HCT116 (cell line): ENCODE results near the gene BMP4. TPM values are rescaled to one million over a fixed set of nuclear protein-coding genes. Genes with fewer than 3 reads are reported as not detected.

Source experiments
- ATAC-seq: fragments of 200-7000 bp; cut with Tn5 transposase; 2 replicates; pipeline ENCODE4 v1.9.1; 2020; ENCODE audit warnings: mild to moderate bottlenecking, moderate library complexity
- BruUV-seq: library from RNA; stranded (reverse); fragments of 400-500 nt; replicated peaks from 2 replicates; lab custom pipeline; 2021; lab: Mats Ljungman, UMichigan
- CTCF ChIA-PET: fragments of 300-600 bp; sonication (Branson Sonifier 250); formaldehyde crosslinking; loops from one replicate; lab custom pipeline; 2021; ENCODE audit warnings: antibody characterized with exemption; lab: Charles Lee
- POLR2A ChIA-PET: fragments of 300-600, 350-600 bp; sonication (Branson Sonifier 250); formaldehyde crosslinking; loops from one replicate; lab custom pipeline; 2021; ENCODE audit warnings: antibody characterized with exemption; lab: Charles Lee
- RAD21 ChIA-PET, 2 experiments: fragments of 300-600 bp; sonication (Branson Sonifier 250); formaldehyde crosslinking; loops; one replicate each; lab custom pipeline; 2023; ENCODE audit warnings: low total read pairs in 2 of 2; ENCODE audit not compliant: uncharacterized antibody in 2 of 2, unreplicated experiment in 2 of 2, low non-redundant PET in 1 of 2; lab: Charles Lee
- DNase-seq: peaks from one replicate; pipeline ENCODE4 v3.0.0-alpha.2; 2010; ENCODE audit warnings: low read depth, low spot score
- H2AFZ ChIP-seq: fragments of 200-600 bp; shearing (Covaris generic), sonication (generic); 2 replicates; pipeline ENCODE4 v1.6.1; 2017; ENCODE audit warnings: low read depth, mixed run types, mixed read lengths, antibody characterized with exemption, low read length; ENCODE audit not compliant: poor library complexity, severe bottlenecking
- H3K27ac ChIP-seq: 2 replicates; pipeline ENCODE4 v1.5.1; 2012; ENCODE audit warnings: low read depth, low read length
- H3K27me3 ChIP-seq: fragments of 200-600 bp; sonication (generic); 2 replicates; pipeline ENCODE4 v1.6.1; 2016; ENCODE audit warnings: mixed run types, low read length, mixed read lengths; ENCODE audit not compliant: insufficient read depth
- H3K36me3 ChIP-seq, 2 experiments: fragments of 200-500 bp in 1 of 2; fragments of 200-600 bp in 1 of 2; sonication (Bioruptor generic) in 1 of 2; sonication (generic) in 1 of 2; 2 replicates each; pipeline versions ENCODE4 v1.5.1 to v1.6.1; 2014 to 2016; ENCODE audit warnings: low read length in 2 of 2, inconsistent platforms in 1 of 2, mixed read lengths in 1 of 2, mixed run types in 1 of 2; ENCODE audit not compliant: insufficient read depth in 2 of 2, control insufficient read depth in 1 of 2
- H3K4me1 ChIP-seq, 2 experiments: fragments of 200-600 bp in 1 of 2; sonication (generic) in 1 of 2; 2 replicates each; pipeline versions ENCODE4 v1.5.1 to v1.6.1; 2012 to 2017; ENCODE audit warnings: low read length in 2 of 2, inconsistent platforms in 1 of 2, mild to moderate bottlenecking in 1 of 2, mixed read lengths in 1 of 2, mixed run types in 1 of 2, moderate library complexity in 1 of 2; ENCODE audit not compliant: insufficient read depth in 2 of 2, control insufficient read depth in 1 of 2
- H3K4me2 ChIP-seq: fragments of 200-600 bp; sonication (generic); 2 replicates; pipeline ENCODE4 v1.6.1; 2017; ENCODE audit warnings: mixed run types, low read length, mixed read lengths
- H3K4me3 ChIP-seq, 2 experiments: fragments of 200-600 bp in 1 of 2; sonication (generic) in 1 of 2; replicated peaks in 1 of 2; 2 replicates each; pipeline ENCODE4 v1.5.1; 2011 to 2016; ENCODE audit warnings: low read length in 2 of 2, control low read depth in 1 of 2, low read depth in 1 of 2, mild to moderate bottlenecking in 1 of 2, mixed read lengths in 1 of 2, mixed run types in 1 of 2
- H3K79me2 ChIP-seq: fragments of 200-600 bp; sonication (generic); 2 replicates; pipeline ENCODE4 v1.6.1; 2017; ENCODE audit warnings: mild to moderate bottlenecking, mixed run types, low read length, moderate library complexity, mixed read lengths; ENCODE audit not compliant: insufficient read depth
- H3K9ac ChIP-seq: fragments of 200-600 bp; sonication (generic); 2 replicates; pipeline ENCODE4 v1.6.1; 2016; ENCODE audit warnings: low read length, mixed read lengths
- H3K9me2 ChIP-seq: fragments of 200-600 bp; sonication (generic), shearing (Covaris generic); 2 replicates; pipeline ENCODE4 v1.6.1; 2017; ENCODE audit warnings: mixed run types, mild to moderate bottlenecking, moderate library complexity; ENCODE audit not compliant: insufficient read depth
- H3K9me3 ChIP-seq, 2 experiments: fragments of 200-500 bp in 1 of 2; fragments of 200-600 bp in 1 of 2; sonication (Bioruptor generic) in 1 of 2; sonication (generic) in 1 of 2; 2 replicates each; pipeline ENCODE4 v1.6.1; 2014 to 2017; ENCODE audit warnings: low read length in 2 of 2, mixed read lengths in 2 of 2, inconsistent platforms in 1 of 2, low read depth in 1 of 2, mild to moderate bottlenecking in 1 of 2, mixed run types in 1 of 2, moderate library complexity in 1 of 2; ENCODE audit not compliant: control insufficient read depth in 1 of 2, insufficient read depth in 1 of 2
- H4K20me1 ChIP-seq: fragments of 200-600 bp; sonication (generic), shearing (Covaris generic); 2 replicates; pipeline ENCODE4 v1.6.1; 2017; ENCODE audit warnings: mixed run types, mild to moderate bottlenecking, moderate library complexity; ENCODE audit not compliant: insufficient read depth
- CEBPB ChIP-seq: IDR thresholded peaks from 2 replicates; pipeline ENCODE4 v1.6.1; 2012; ENCODE audit warnings: low read depth
- CTCF ChIP-seq, 3 experiments: fragments of 200-600 bp in 1 of 3; sonication (generic) in 1 of 3; IDR thresholded peaks in 2 of 3; conservative IDR thresholded peaks in 1 of 3; 2 replicates each; pipeline ENCODE4 v1.5.1; 2012 to 2017; ENCODE audit warnings: low read depth in 2 of 3, low read length in 2 of 3, antibody characterized with exemption in 1 of 3, borderline replicate concordance in 1 of 3, control low read depth in 1 of 3, mild to moderate bottlenecking in 1 of 3, mixed read lengths in 1 of 3, mixed run types in 1 of 3, moderate library complexity in 1 of 3; ENCODE audit not compliant: insufficient read depth in 1 of 3
- ELF1 ChIP-seq: IDR thresholded peaks from 2 replicates; pipeline ENCODE4 v1.6.1; 2012; ENCODE audit warnings: low read depth, borderline replicate concordance
- EZH2 ChIP-seq: fragments of 200-600 bp; sonication (generic); IDR thresholded peaks from 2 replicates; pipeline ENCODE4 v1.6.1; 2017; ENCODE audit warnings: antibody characterized with exemption, mixed run types
- EZH2phosphoT487 ChIP-seq: fragments of 200-600 bp; IDR thresholded peaks from 2 replicates; pipeline ENCODE4 v1.6.1; 2018; ENCODE audit warnings: antibody characterized with exemption, borderline replicate concordance
- FOSL1 ChIP-seq: IDR thresholded peaks from 2 replicates; pipeline ENCODE4 v1.6.1; 2012; ENCODE audit warnings: low read depth
- JUND ChIP-seq: IDR thresholded peaks from 2 replicates; pipeline ENCODE4 v1.6.1; 2012
- SP1 ChIP-seq: IDR thresholded peaks from 2 replicates; pipeline ENCODE4 v1.6.1; 2012; ENCODE audit warnings: low read depth
- SRF ChIP-seq: IDR thresholded peaks from 2 replicates; pipeline ENCODE4 v1.6.1; 2012; ENCODE audit warnings: low read depth
- TCF7L2 ChIP-seq: IDR thresholded peaks from 2 replicates; pipeline ENCODE4 v1.7.0; 2011; ENCODE audit warnings: borderline replicate concordance, inconsistent platforms; ENCODE audit not compliant: insufficient read depth, insufficient read length; ENCODE audit errors: extremely low read depth
- ZFX ChIP-seq: fragments of 450-650 bp; IDR thresholded peaks from 2 replicates; pipeline ENCODE4 v1.6.1; 2017
- ZNF274 ChIP-seq: fragments of 200-500 bp; sonication (Bioruptor generic); IDR thresholded peaks from 2 replicates; pipeline ENCODE4 v1.6.1; 2014; ENCODE audit warnings: mild to moderate bottlenecking, low read depth, low read length, inconsistent platforms
- intact Hi-C: fragments of 100-400 bp; cut with micrococcal nuclease; formaldehyde crosslinking; loops from 2 replicates; pipeline ENCODE4 v1.10.0; 2022
- total RNA-seq: library from RNA; stranded (reverse); gene quantifications from one replicate; pipeline ENCODE4 v1.2.1, GENCODE V29; 2021; ENCODE audit not compliant: unreplicated experiment
- TF ChIP-seq, protein P1 (sequence below): IDR thresholded peaks from 2 replicates; pipeline ENCODE4 v1.6.1; 2011; ENCODE audit warnings: mild to moderate bottlenecking, low read length, moderate library complexity; ENCODE audit not compliant: insufficient replicate concordance; ENCODE audit errors: extremely low read depth

BMP4 gene
- total RNA-seq, 1 experiment from 2014 or later: 145 TPM

GRCh38 chr14:53979747-53980642 is 23.4 kb upstream of the BMP4 start:
- peak overlapping the region; percentile 27; the same call in 1 of the 2 replicates for H3K9ac ChIP-seq
- H3K36me3 ChIP-seq: no peaks in the 10 kb centered on the region
- H2AFZ ChIP-seq: peak overlapping the region; percentile 93
- H3K4me3 ChIP-seq: no peak overlapping the region; a peak in 1 of 4 replicates
- POLR2A ChIA-PET: no interaction called here
- CTCF ChIA-PET: interaction anchor here (0.6 kb wide), 1 partner anchor 368 kb away, joined by 3 read pairs; no protein-coding TSS in a partner anchor
- peaks cover 0 to 4% of the 10 kb centered on the region in 2 experiments; a peak in 1 of 4 replicates for H3K9me3 ChIP-seq
- no peaks in the 10 kb centered on the region for H3K79me2 ChIP-seq
- peak overlapping the region; percentile 75 for H3K4me2 ChIP-seq
- H4K20me1 ChIP-seq: no peaks in the 10 kb centered on the region
- TF ChIP-seq TCF7L2 (peak; percentile 98), SP1 (0 out of 2 replicates have a peak, but pooled peaks have one; percentile 9), FOSL1 (peak; percentile 16; the same call in 1 of the 2 replicates), JUND (no peak)
- RAD21 ChIA-PET: no interaction called here
- peaks cover 40 to 42% of the 10 kb centered on the region in 2 experiments for H3K4me1 ChIP-seq
- no peaks in the 10 kb centered on the region for H3K9me2 ChIP-seq
- intact Hi-C loops: no loop called here
- no TSS peak for BruUV-seq
- H3K27me3 ChIP-seq: no peaks in the 10 kb centered on the region
- peak overlapping the region; percentile 52 for H3K27ac ChIP-seq
- DNase-seq (no peak), ATAC-seq (peak; percentile 55)

DNA sequence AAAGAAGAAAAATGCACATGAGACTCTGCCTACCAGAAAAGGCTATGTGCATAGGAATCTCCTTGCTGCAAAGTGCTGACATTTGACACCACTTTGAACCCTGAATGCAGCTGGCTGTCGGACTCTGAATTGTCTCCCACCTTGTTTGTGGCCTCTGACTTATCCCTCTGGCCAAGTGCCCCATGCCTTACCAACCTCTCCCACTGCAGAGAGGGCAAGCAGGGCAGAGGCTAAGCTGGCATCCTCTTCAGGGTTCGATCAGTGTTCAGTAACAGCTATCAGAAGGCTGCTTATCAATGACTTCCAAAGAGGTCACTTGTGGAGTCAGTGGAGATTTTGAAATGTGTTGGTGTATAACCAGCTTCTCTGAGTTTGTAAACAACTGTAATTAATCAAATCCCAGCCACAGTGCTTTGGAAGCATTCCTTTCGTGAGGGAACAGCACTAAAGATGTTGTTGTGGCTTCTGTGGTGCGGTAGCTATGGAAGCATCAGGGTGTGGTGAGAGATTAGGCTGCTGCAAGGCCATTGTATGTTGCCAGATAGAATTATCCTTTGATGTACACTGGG is 22.6 kb upstream of the BMP4 start:
- DNase-seq (no peak), ATAC-seq (peak; percentile 80)
- Histone ChIP-seq H3K9ac (peak overlapping the region; percentile 27), H4K20me1 (no peaks in the 10 kb centered on the region), H3K9me3 (no peaks in the 10 kb centered on the region; a peak in 1 of 4 replicates), H3K36me3 (no peaks in the 10 kb centered on the region), H3K9me2 (no peaks in the 10 kb centered on the region), H3K4me3 (peak overlapping the region in 1 of 2 experiments; percentile 9; a peak in 1 of 4 replicates), H3K79me2 (no peaks in the 10 kb centered on the region), H3K27me3 (no peaks in the 10 kb centered on the region), H3K4me2 (peak overlapping the region; percentile 75), H3K27ac (peak overlapping the region; percentile 52), H3K4me1 (peaks cover 40 to 42% of the 10 kb centered on the region in 2 experiments), H2AFZ (peak overlapping the region; percentile 93)
- intact Hi-C loops: no loop called here
- ChIA-PET RAD21 (no interaction called here), POLR2A (no interaction called here), CTCF (interaction anchor here (0.6 kb wide), 1 partner anchor 369 kb away, joined by 3 read pairs; no protein-coding TSS in a partner anchor)
- no TSS peak for BruUV-seq
- TF ChIP-seq CEBPB: no peak
- no peak for TF ChIP-seq ZNF274
- no peak for TF ChIP-seq EZH2
- no peak for TF ChIP-seq ELF1
- TF ChIP-seq SRF: no peak
- TF ChIP-seq CTCF (IDR thresholded peaks at IDR 0.05 in 2 of 3, conservative IDR thresholded peaks at IDR 0.05 in 1 of 3; ENCODE audit: borderline replicate concordance in 1 of 3, insufficient read depth in 1 of 3, low read depth in 2 of 3, low read length in 2 of 3): no peak
- TF ChIP-seq FOSL1: no peak
- TF ChIP-seq, protein P1, sequence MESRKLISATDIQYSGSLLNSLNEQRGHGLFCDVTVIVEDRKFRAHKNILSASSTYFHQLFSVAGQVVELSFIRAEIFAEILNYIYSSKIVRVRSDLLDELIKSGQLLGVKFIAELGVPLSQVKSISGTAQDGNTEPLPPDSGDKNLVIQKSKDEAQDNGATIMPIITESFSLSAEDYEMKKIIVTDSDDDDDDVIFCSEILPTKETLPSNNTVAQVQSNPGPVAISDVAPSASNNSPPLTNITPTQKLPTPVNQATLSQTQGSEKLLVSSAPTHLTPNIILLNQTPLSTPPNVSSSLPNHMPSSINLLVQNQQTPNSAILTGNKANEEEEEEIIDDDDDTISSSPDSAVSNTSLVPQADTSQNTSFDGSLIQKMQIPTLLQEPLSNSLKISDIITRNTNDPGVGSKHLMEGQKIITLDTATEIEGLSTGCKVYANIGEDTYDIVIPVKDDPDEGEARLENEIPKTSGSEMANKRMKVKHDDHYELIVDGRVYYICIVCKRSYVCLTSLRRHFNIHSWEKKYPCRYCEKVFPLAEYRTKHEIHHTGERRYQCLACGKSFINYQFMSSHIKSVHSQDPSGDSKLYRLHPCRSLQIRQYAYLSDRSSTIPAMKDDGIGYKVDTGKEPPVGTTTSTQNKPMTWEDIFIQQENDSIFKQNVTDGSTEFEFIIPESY: no peak
- TF ChIP-seq ZFX: no peak
- TF ChIP-seq EZH2phosphoT487: no peak
- peak; percentile 96 for TF ChIP-seq TCF7L2
- TF ChIP-seq SP1: peak; percentile 8; the same call in 1 of the 2 replicates
